ENCODE results near the gene ALCAM.
"Not testable (repeated sequence)": the region's sequence is repeated elsewhere in the genome, so short reads cannot be mapped to it uniquely, and the experiment has no call there.

ALCAM gene

GRCh38 chr3:105392598-105392997 lies 25.9 kb downstream of the ALCAM start:
- not testable (repeated sequence) for DNase-seq

- peak; percentile 72 for DNase-seq
These were observed 27.5 kb downstream of the ALCAM start for GRCh38 chr3:105394177-105394576.

- DNase-seq = no peak
These were observed 31.3 kb downstream of the ALCAM start for GRCh38 chr3:105397974-105398373.

- DNase-seq = no peak
These were observed 31.7 kb downstream of the ALCAM start for GRCh38 chr3:105398437-105398836.

GRCh38 chr3:105399062-105399461 lies 32.4 kb downstream of the ALCAM start:
- no peak for DNase-seq

GRCh38 chr3:105399611-105400010 lies 32.9 kb downstream of the ALCAM start:
- DNase-seq = no peak

- DNase-seq = no peak
These were observed 34.5 kb downstream of the ALCAM start for GRCh38 chr3:105401254-105401653.

GRCh38 chr3:105401691-105402149 lies 35.0 kb downstream of the ALCAM start:
- DNase-seq = peak; percentile 32

- peak; percentile 49 for DNase-seq
These were observed 35.6 kb downstream of the ALCAM start for GRCh38 chr3:105402287-105402801.

- DNase-seq = not testable (repeated sequence)
These were observed 36.3 kb downstream of the ALCAM start for GRCh38 chr3:105403034-105403433.

GRCh38 chr3:105406268-105406667 lies 39.6 kb downstream of the ALCAM start:
- DNase-seq = no peak

GRCh38 chr3:105409364-105409763 lies 42.7 kb downstream of the ALCAM start:
- DNase-seq = no peak

- DNase-seq = no peak
These were observed 46.7 kb downstream of the ALCAM start for GRCh38 chr3:105413343-105413887.

- no peak for DNase-seq
These were observed 48.1 kb downstream of the ALCAM start for GRCh38 chr3:105414841-105415240.

GRCh38 chr3:105415951-105416350 lies 49.2 kb downstream of the ALCAM start:
- DNase-seq = no peak

- peak; percentile 14 for DNase-seq
These were observed 51.0 kb downstream of the ALCAM start for GRCh38 chr3:105417525-105418289.

GRCh38 chr3:105422645-105423044 lies 55.9 kb downstream of the ALCAM start:
- peak; percentile 24 for DNase-seq

- DNase-seq = peak; percentile 51
These were observed 56.7 kb downstream of the ALCAM start for GRCh38 chr3:105423397-105423796.

- no peak for DNase-seq
These were observed 57.9 kb downstream of the ALCAM start for GRCh38 chr3:105424412-105425152.

GRCh38 chr3:105425153-105425502 lies 58.4 kb downstream of the ALCAM start:
- no peak for DNase-seq

- no peak for DNase-seq
These were observed 60.6 kb downstream of the ALCAM start for GRCh38 chr3:105427332-105427731.

GRCh38 chr3:105429034-105429762 lies 62.5 kb downstream of the ALCAM start:
- no peak for DNase-seq

- no peak for DNase-seq
These were observed 63.7 kb downstream of the ALCAM start for GRCh38 chr3:105430455-105430854.

Measured in fibroblast of skin of back (primary cell).